GM12865 (cell line): ENCODE data around the gene WNT5B.

ENCODE experiments used
- DNase-seq: peaks from one replicate; pipeline ENCODE4 v3.0.0; 2010; ENCODE audit warnings: low read depth
- H3K4me3 ChIP-seq: 2 replicates; pipeline ENCODE4 v1.5.1; 2011; ENCODE audit warnings: mild to moderate bottlenecking, low read depth, low read length, control low read depth
- TF ChIP-seq, protein P1 (sequence below): IDR thresholded peaks from 2 replicates; pipeline ENCODE4 v1.5.1; 2011; ENCODE audit warnings: low read length, control low read depth, low read depth, inconsistent platforms; ENCODE audit not compliant: insufficient read depth; ENCODE audit errors: missing control alignments

Gene WNT5B

DNA sequence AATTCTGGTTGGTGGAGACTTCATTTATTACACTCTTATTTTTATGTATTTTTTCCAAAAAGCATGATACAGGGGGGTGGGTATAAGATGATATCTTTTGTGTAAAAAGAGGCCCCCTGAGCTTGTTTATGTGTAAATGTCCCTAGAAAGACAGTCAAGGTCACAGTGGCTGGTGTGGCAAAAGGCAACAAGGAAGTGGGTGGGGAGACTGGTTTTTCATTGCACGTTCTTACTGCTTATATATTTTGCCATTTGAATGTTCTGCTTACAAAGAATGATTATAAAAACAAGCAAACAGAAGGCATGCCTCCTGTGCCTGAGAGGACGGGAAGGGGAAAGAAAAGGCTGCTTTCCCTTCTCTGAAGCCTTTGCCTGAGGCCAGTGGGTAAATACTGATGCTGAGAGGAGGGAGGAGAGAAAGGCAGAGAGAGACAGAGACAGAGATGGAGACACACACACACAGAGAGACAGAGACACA, 37.7 kb downstream of the WNT5B start:
- TF ChIP-seq, protein P1, sequence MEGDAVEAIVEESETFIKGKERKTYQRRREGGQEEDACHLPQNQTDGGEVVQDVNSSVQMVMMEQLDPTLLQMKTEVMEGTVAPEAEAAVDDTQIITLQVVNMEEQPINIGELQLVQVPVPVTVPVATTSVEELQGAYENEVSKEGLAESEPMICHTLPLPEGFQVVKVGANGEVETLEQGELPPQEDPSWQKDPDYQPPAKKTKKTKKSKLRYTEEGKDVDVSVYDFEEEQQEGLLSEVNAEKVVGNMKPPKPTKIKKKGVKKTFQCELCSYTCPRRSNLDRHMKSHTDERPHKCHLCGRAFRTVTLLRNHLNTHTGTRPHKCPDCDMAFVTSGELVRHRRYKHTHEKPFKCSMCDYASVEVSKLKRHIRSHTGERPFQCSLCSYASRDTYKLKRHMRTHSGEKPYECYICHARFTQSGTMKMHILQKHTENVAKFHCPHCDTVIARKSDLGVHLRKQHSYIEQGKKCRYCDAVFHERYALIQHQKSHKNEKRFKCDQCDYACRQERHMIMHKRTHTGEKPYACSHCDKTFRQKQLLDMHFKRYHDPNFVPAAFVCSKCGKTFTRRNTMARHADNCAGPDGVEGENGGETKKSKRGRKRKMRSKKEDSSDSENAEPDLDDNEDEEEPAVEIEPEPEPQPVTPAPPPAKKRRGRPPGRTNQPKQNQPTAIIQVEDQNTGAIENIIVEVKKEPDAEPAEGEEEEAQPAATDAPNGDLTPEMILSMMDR, result no peak
- DNase-seq, result peak; percentile 16
- no peak overlapping the region for H3K4me3 ChIP-seq

- no peak overlapping the region for H3K4me3 ChIP-seq
- TF ChIP-seq, protein P1, result no peak
- DNase-seq, result no peak
These were observed 40.0 kb downstream of the WNT5B start for GRCh38 chr12:1668833-1669543.

GRCh38 chr12:1670358-1671268, 41.6 kb downstream of the WNT5B start:
- TF ChIP-seq, protein P1, result no peak
- no peak overlapping the region for H3K4me3 ChIP-seq
- DNase-seq, result no peak

- TF ChIP-seq, protein P1, result no peak
- no peak for DNase-seq
- no peak overlapping the region for H3K4me3 ChIP-seq
These were observed 47.0 kb downstream of the WNT5B start for GRCh38 chr12:1676043-1676442.

DNA sequence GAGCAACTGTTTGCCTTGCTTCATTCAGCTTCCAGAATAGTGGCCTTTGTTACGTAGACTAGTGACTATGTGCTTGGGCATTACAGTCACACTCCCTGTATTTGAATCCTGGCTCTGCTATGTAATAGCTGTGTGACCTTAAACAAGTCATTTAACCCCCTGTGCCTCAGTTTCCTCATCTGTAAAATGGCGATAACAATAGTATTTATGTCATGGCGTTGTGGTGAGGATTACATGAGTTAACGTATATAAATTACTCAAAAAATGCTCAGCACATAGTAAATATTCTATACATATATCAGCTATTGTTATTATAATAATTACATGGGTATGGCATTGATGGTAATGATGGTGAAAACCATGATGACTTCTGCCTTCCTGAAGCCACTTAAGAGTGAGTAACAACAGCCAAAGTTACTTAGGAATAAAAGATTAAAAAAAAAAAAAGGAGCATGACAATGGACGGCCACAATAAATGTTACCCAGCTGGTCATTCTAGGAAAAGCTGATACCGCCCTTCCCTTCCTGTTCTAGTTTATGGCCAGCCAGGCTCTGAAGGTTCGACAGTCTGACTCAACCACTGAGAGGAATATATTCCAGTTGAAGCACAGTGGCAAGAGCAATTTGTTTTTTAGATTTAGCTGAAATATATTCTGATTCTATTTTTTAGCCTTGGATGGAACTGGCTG, 51.9 kb downstream of the WNT5B start:
- TF ChIP-seq, protein P1, result no peak
- DNase-seq, result no peak
- no peak overlapping the region for H3K4me3 ChIP-seq

- H3K4me3 ChIP-seq, result no peak overlapping the region
- DNase-seq, result no peak
- TF ChIP-seq, protein P1, result no peak
These were observed 52.4 kb downstream of the WNT5B start for GRCh38 chr12:1681493-1681807.
